ENCODE measurements around the gene MAEA. TPM values are rescaled to one million over a fixed set of nuclear protein-coding genes. Genes with fewer than 3 reads are reported as not detected.

Gene MAEA
- total and polyA plus RNA-seq, 9 of the 15 experiments (the other 6 are each of a cell fraction or from before 2014, with no cell fraction given): 2.1 to 86.5 (median 45.0) TPM

DNA sequence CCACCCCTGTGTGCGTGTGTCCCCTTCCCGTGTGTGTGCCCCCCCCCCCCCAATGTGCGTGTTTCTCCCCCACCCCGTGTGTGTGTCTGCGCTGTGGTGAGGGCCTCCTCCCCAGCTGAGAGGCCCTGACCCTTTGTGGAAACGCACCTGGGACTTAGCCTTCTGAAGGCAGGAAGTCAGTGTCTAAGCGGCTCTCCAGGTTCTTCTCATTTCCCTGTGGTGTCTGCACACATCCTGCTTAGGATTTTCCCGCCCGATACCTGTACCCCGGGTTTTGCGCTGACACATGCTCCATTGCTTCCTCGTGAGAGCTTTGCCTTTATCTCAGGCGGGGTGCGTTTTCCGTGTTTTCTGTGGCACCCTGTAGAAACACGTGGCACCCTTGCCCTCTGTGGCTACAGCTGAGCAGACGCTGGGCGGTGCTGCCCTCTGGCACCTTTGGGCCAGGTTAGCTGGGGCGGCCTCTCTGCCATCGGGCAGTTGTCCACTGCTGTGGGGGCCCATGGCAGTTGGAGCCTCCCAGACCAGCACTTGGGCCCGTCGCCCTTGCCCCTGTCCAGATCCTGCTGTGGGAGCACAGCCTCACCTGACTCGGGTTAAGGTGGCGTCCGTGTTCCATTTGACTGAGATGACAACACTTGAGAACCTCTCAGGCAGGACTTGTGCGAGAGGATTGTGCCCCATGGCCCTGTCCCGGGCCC, 26.3 kb downstream of the MAEA start:
- no peak overlapping the region for H3K4me3 ChIP-seq
- no peak for ATAC-seq
- H3K36me3 ChIP-seq (ENCODE audit: control insufficient read depth, insufficient read depth, low read length): peaks cover 78% of the 10 kb centered on the region; the same call in 2 of the 3 replicates
- POLR2A ChIA-PET: no interaction called here
- no peak overlapping the region for H3K27ac ChIP-seq (ENCODE audit: extremely low read depth, low read depth, low read length)
- no peak overlapping the region; a peak in 1 of 4 replicates for H3K9ac ChIP-seq (ENCODE audit: insufficient read depth in 1 of 2, low read depth in 2 of 2, low read length in 2 of 2)
- in situ Hi-C loops (cut with MboI): no loop called here
- DNase-seq (ENCODE audit: extremely low read depth in 1 of 4, low spot score in 3 of 4): no peak
- H3K79me2 ChIP-seq (ENCODE audit: control insufficient read depth, insufficient read depth, low read length): peaks cover 13% of the 10 kb centered on the region; the same call in 2 of the 3 replicates
- H2AFZ ChIP-seq (ENCODE audit: low read depth, low read length): no peak overlapping the region
- intact Hi-C loops (cut with micrococcal nuclease): no loop called here
- H3K9me3 ChIP-seq (replicated peaks; ENCODE audit: control insufficient read depth, insufficient read depth, low read depth, low read length): no peaks in the 10 kb centered on the region
- no peaks in the 10 kb centered on the region for H3K27me3 ChIP-seq (ENCODE audit: control insufficient read depth in 2 of 2, insufficient read depth in 2 of 2, low read length in 2 of 2)
- WGBS (ENCODE audit: insufficient coverage, low coverage, missing lambda C conversion rate): 95% methylated on average over 22 of the region's 27 CpGs
- peak; percentile 4; the same call in 1 of the 2 replicates for TF ChIP-seq POLR2G (IDR thresholded peaks at IDR 0.05; ENCODE audit: low read depth, low read length)
- TF ChIP-seq CTCFL (IDR thresholded peaks at IDR 0.05; ENCODE audit: borderline replicate concordance, insufficient read depth, low read depth, low read length, poor library complexity, severe bottlenecking): no peak
- CTCF ChIA-PET (ENCODE audit: low intra/inter-chr PET ratio): no interaction called here
- BruUV-seq (replicated peaks): no TSS peak
- no peaks in the 10 kb centered on the region for H3K9me1 ChIP-seq (ENCODE audit: control insufficient read depth, insufficient read depth, low read length)
- H4K20me1 ChIP-seq (replicated peaks; ENCODE audit: control insufficient read depth, insufficient read depth, low read length): no peaks in the 10 kb centered on the region; the same call in 1 of the 2 replicates
- peaks cover 0 to 21% of the 10 kb centered on the region in 2 experiments; a peak in 1 of 5 replicates for H3K4me1 ChIP-seq (replicated peaks in 1 of 2; ENCODE audit: control insufficient read depth in 2 of 2, insufficient read depth in 2 of 2, low read length in 2 of 2)
- no peak for FAIRE-seq
- H3K4me2 ChIP-seq (ENCODE audit: insufficient read depth, low read length): no peak overlapping the region
